Measurements from ENCODE around the gene FMNL1.
"Not testable (repeated sequence)": the region's sequence is repeated elsewhere in the genome, so short reads cannot be mapped to it uniquely, and the experiment has no call there.

Gene FMNL1

DNA sequence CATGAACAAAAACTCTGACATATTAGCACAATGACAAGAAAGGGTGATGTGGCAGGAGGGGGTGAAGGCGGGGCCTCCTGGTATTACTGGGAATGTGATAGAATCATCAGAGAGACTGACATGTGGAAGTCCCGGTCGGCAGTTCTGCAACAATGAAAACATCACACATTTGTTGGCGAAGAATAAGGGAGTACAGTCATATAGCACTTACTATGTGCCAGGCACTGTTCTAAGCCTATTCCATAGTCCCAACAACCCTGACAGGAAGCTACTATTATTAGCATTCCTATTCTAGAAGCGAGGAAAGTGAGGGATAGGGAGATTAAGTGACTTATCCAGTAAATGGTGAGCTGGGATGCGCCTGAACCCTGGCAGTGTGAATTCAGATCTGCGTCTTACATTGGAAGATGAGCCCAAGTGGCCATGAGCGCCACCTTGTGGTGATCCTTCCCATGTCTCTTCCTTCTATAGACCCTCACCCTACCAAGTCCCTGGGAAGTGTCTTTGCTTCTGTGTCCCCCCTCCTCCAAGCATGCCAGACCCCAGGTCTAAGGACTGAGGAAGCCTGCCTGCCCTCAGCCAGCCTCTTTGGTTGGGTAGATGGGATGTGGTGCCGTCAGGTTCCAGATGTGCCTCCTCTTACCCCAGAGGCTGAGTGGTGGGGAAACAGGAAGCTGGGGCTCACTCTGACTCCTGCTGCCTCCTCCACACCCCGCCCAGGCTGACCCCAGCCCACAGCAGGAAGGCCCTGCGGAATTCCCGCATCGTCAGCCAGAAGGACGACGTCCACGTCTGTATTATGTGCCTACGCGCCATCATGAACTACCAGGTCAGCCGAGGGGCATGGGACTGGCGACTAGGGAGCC is 14.0 kb downstream of the FMNL1 start:
- peak; percentile 36 for DNase-seq

DNA sequence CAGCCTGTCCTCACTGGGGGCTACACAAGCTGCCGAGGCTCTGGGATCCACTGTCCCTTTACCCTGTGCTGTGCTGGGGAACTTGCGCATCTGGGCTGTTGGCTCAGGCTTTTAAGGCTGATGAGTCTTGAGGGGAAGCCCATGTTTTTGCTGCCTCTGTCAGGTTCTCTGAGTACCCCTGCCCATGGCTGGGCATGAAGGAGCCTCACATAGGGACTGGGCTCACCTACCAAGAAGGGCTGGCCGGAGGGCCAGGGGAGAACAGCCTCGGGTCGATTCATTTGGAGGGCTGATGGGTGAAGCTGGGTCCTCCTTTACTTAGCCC is 14.6 kb downstream of the FMNL1 start:
- no peak for DNase-seq

- no peak for DNase-seq
Observed at GRCh38 chr17:45237686-45238085, 16.0 kb downstream of the FMNL1 start.

- no peak for DNase-seq
Observed at GRCh38 chr17:45238155-45238774, 16.6 kb downstream of the FMNL1 start.

GRCh38 chr17:45240905-45241327 is 19.2 kb downstream of the FMNL1 start:
- DNase-seq: no peak

GRCh38 chr17:45241328-45242028 is 19.8 kb downstream of the FMNL1 start:
- DNase-seq: no peak

DNA sequence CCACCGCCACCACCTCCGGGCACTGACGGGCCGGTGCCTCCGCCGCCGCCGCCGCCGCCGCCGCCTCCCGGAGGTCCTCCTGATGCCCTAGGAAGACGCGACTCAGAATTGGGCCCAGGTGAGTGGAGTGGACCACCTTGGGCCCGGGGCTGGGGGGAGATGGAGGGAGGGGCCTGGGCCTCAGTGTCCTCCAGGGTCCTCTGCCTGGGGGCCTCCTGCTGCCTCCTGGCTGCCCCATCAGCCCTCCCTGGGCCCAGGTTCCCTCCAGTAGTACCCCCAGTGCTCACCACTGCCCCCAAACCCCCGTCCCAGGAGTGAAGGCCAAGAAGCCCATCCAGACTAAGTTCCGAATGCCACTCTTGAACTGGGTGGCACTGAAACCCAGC is 20.3 kb downstream of the FMNL1 start:
- no peak for DNase-seq

- DNase-seq: no peak
Observed at GRCh38 chr17:45243750-45244149, 22.1 kb downstream of the FMNL1 start.

DNA sequence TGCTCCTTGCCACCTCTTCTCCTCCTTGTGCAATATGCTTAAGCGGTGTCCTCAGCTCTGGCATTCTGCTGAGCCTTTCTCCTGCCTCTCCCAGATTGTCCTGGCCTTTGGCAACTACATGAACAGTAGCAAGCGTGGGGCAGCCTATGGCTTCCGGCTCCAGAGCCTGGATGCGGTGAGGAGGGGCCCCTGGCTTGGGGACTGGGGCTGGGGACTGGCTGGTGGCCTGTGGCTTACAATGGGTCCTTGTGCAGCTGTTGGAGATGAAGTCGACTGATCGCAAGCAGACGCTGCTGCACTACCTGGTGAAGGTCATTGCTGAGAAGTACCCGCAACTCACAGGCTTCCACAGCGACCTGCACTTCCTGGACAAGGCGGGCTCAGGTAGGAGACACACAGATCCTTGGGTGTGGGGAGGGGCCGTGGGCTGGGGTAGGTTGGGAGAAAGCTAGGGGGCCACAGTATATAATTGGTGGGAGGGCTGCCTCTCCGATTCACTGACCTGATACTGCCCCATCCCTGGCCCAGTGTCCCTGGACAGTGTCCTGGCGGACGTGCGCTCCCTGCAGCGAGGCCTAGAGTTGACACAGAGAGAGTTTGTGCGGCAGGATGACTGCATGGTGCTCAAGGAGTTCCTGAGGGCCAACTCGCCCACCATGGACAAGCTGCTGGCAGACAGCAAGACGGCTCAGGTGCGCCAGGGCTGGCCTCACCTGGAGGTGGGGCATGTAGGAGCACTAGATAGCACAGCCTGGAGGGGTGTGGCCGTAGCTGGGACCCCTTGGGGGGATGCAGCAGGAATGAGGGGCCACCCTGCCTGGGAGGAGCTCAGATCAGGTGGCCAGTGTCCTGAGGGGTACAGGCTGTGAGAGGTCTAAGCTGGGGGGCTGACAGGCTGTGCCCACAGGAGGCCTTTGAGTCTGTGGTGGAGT is 23.3 kb downstream of the FMNL1 start:
- DNase-seq: no peak

- DNase-seq: no peak
Observed at GRCh38 chr17:45246338-45246737, 24.7 kb downstream of the FMNL1 start.

- DNase-seq: no peak
Observed at GRCh38 chr17:45246861-45247428, 25.3 kb downstream of the FMNL1 start.

DNA sequence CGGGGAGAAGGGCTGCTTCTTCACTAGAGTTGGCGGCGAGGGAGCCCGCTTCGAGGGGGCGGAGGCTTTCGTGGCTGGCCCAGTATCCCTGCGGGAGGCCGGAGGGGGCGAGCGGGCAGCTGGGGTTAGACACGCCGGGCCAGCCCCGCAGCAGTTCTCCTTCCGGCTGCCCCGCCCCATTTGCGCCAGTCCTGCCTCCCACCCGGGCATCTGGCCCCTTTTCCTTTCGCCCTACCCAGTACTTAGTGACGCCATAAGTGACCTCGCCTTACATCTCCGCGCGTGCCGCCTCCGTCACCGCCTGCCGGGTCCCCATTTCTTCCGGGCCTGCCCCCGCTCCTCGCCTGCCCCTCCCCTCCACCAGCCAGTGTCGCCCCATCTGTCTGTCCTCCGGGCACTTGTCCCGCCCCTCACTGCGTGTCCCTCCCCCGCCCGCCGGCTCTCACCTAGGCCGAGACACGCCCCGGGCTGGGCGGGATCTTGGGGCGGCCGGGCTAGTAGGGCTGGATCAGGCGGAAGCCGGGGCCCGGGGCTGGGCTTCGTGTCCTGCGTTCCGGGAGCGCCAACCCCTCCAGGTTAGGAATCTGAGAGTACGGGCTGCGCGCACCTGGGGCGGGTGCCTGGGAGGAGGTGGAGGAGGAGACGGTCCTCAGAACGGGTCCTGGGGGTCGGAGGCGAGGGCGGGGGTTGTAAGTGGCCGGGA is 25.9 kb downstream of the FMNL1 start:
- peak; percentile 87 for DNase-seq

GRCh38 chr17:45248132-45248957 is 26.7 kb downstream of the FMNL1 start:
- DNase-seq: no peak

DNA sequence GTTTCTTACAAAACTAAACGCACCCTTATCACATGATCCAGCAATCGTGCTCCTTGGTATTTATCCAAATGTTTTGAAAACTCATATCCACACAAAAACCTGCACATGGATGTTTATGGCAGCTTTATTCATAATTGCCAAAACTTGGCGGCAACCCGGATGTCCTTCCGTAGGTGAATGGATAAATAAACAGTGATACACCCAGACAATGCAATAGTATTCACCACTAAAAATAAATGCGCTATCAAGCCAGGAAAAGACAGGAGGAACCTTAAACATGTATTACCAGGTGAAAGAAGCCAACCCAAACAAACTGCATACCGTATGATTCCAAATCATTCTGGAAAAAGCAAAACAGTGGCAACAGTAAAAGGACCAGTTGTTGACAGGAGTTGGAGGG is 30.2 kb downstream of the FMNL1 start:
- no peak for DNase-seq

DNA sequence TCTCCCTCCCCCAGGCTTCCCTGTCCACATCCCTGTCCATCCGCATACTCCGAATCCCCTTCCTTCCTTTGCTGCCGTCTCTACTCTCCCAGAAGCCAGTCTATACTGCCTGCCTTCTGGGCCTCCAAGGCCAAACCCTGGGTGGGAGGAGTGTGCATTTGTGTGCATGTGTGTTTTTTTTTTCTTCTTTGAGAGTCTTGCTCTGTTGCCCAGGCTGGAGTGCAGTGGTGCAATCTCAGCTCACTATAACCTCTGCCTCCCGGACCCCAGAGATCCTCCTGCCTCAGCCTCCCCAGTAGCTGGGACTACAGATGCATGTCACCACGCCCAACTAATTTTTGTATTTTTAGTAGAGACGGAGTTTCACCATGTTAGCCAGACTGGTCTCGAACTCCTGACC is 31.6 kb downstream of the FMNL1 start:
- not testable (repeated sequence) for DNase-seq

GRCh38 chr17:45253879-45254278 is 32.2 kb downstream of the FMNL1 start:
- DNase-seq: no peak

DNA sequence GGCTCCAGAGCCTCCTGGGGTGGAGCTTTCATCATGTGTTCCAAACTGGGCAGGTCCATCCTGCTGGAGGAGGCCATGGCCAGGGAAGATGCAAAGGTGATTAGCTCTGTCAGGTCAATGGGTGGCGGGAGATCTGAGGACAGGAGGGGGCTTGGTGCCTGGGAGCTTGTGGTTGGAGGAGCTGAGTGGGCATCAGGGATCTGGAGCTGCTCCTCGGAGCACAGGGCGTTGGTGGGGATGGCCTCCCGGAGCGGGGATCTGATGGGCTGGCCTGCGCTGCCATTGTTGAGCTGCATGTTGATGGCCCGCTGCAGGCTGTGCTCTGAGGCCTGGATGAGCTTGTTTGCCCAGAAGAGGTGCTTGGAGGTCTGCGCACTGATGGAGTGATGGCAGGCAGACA is 33.7 kb downstream of the FMNL1 start:
- no peak for DNase-seq

- DNase-seq: no peak
Observed at GRCh38 chr17:45256114-45256966, 34.7 kb downstream of the FMNL1 start.

DNA sequence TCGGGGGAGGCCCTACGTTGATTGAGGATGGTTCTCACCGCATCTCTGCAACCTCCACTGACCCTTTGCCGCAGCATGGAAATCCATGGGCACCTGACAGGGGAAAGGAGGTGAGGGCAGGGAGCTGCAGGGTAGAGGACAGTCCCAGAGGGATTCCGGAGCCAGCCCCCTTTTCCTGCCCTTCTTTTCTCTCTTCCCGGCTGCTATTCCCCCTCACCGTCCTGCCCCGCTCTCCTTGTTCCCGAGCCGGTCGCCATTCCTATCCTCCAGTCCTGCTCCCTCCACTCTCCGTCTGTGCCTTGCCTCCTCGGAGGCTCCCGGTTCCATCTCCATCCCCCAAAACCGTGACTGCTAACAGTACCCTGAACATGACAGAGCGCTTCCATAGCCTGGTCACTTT is 35.4 kb downstream of the FMNL1 start:
- no peak for DNase-seq

DNA sequence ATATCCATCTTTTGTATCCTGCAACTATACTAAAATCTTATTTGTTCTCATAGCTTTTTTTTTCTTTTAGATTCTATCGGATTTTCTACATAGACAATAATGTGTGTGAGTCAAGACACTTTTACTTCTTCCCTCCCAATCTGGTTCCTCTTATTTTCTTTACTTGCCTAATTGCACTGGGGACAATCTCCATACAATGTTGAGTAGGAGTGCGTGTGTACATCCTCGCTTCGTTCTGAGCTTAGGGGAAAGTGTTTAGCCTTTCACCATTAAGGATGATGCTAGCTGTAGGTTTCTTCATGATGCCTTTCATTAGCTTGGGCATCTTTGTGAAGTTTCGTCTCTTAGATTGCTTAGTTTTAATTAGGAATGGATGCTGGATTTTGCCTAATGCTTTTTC is 37.3 kb downstream of the FMNL1 start:
- no peak for DNase-seq
